ENCODE data around the gene POLR3C. TPM values are rescaled to one million over a fixed set of nuclear protein-coding genes. Genes with fewer than 3 reads are reported as not detected.
"Not testable (repeated sequence)": the region's sequence is repeated elsewhere in the genome, so short reads cannot be mapped to it uniquely, and the experiment has no call there.

Gene POLR3C, protein sequence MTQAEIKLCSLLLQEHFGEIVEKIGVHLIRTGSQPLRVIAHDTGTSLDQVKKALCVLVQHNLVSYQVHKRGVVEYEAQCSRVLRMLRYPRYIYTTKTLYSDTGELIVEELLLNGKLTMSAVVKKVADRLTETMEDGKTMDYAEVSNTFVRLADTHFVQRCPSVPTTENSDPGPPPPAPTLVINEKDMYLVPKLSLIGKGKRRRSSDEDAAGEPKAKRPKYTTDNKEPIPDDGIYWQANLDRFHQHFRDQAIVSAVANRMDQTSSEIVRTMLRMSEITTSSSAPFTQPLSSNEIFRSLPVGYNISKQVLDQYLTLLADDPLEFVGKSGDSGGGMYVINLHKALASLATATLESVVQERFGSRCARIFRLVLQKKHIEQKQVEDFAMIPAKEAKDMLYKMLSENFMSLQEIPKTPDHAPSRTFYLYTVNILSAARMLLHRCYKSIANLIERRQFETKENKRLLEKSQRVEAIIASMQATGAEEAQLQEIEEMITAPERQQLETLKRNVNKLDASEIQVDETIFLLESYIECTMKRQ
- total RNA-seq (2014; rRNA removed) = 36.5 and 43.6 TPM in 2 replicates
- polyA plus RNA-seq (2012) = 32.1 TPM

DNA sequence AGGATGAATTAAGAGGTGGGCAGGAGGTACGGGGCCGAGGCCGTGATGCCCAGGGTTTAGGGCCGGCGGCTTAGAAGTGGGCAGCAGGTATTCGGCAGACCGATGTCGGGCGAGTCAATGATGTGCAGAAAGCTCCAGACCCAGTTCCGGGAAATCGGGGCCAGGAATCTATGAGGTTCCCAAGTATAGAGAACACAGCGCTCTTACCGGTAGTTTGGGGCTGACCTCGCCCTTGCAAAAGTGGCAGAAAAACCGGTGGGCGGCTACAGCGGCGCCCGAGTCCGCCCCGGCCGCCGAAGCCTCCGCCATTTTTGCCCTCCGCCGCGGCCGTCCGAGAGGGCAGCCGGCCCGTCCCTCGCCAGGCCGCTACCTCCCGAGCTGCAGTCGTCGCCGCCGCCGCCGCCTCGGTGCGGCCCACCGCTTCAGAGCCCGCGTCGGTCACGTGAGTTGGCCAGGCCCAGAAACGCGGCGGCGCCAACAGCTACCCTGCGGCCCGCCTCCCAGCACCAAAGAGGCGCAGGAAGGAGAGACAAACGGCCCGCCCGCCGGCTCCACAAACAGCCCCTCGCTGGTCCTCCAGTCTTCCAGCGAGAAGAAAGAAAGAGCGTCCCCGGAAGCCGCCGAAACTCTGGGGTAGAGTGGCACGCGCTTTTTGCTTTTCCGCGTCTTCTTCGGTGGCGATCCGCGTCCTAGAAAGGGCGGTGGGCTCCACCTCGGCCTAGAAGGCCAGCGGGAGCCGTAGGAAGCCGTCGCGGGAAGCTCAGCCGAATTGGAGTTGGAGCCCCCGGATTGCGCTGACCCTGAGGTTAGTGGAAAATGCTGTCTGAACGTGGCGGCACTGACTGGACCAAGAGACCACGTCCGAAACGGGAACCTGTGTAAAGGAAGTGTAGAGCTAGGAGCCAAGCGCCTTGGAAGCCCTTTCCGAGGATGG is at the start of gene POLR3C, which contains the start of gene RNF115:
POLR3C (plus strand) TSS at position 636 of the 934 bp plus-strand sequence. CDS start 1,577 bp downstream, outside the sequence.
RNF115 (minus strand) TSS at position 531 of the 934 bp plus-strand sequence; CDS start at position 309, 222 bp downstream.
- DNase-seq (ENCODE audit: low read depth) = peak; percentile 91

DNA sequence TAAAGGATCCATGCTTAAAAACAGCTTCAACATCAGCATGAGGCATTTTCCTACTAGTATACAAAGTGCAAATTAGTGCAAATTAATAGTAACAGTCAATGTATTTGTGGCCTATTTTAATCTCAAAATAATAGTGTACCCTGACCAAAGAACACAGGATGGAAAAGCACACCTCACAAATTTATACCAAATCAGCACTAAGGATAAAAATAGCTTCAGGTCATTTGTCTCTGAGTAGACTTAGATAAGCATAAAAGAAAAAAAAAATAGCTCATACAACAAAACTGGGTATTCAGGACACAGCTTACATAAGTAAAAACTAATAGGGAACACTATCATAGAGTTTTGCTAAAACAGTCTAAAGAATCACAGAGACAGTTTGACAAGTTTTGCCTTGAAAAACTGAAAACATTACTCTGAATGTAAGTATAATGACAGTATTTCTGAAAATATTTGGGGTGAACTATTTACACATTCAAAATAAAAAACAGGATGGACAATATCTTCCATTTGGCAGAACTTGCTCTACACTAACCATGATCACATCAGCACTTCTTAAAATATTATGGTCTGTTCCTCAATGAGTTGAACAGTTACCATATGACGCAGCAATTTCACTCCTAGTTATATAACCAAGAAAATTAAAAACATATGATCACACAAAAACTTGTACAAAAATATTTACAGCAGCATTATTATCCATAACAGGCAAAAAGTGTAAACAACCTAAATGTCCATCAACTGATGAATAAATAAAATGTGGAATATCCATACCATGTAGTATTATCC is 46.4 kb upstream of the POLR3C start:
- no peak for DNase-seq (ENCODE audit: low read depth)

DNA sequence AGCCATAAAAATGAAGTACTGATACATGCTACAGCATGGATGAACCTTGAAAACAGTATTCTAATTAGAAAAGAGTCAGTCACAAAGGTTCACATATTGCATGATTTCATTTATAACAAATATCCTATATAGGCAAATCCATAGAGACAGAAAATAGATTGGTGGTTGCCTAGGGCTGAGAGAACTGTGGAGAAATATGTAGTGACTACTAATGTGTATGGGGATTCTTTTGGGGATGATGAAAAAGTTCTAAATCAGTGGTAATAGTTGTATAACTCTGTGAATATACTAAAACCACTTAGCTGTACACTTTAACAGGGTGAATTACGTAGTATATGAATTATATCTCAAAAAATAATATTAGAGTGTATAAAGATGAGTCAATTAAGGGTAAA is 45.9 kb upstream of the POLR3C start:
- DNase-seq (ENCODE audit: low read depth) = no peak

DNA sequence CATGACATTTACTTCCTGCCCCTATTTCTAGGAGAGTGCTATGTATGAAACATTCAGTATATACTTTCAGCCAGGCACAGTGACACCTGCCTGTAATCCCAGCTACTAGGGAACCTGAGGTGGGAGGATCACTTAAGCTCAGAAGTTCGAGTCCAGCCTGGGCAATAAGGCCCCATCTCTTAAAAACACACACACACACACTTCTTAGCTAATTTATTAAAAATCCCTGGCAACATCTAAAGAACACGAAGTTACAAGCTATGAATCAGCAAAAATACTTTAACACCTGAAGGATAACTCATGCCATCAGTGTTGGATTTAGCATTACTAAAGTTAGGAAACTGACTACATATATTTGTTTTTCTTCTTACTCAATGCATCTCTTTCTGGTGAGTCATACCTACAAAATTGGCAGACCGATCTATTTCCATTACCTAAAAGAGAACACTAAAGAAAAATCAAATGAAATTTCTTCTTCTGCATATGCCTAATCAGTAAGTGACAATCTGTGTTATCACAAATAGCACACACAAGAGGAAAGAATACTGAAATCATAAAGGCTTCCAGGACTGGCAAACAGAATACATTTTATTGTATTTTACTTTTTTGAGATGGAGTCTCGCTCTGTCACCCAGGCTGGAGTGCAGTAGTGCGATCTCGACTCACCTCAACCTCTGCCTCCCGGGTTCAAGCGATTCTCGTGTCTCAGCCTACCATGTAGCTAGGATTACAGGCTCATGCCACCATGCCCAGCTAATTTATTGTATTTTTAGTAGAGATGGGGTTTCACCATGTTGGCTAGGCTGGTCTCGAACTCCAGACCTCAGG is 41.5 kb upstream of the POLR3C start:
- peak; percentile 83 for DNase-seq (ENCODE audit: low read depth)

DNA sequence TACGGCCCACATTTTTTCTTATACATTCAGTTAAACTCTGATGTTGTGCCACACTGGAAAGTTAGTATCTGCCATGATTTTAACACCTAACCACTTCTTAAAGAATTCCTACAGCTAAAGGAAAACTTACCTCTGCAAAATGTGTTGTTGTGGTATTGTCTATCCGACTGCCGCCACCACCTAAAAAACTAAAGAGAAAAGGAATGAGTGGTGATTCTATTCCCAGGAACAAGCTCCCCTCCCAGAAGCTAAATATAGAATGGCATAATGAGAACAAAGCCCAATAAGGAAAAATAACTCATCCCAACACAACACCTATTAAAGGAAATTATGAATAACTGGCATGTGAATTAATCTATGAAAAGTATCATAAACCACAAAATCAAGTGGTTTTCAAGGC is 39.6 kb upstream of the POLR3C start:
- no peak for DNase-seq (ENCODE audit: low read depth)

DNA sequence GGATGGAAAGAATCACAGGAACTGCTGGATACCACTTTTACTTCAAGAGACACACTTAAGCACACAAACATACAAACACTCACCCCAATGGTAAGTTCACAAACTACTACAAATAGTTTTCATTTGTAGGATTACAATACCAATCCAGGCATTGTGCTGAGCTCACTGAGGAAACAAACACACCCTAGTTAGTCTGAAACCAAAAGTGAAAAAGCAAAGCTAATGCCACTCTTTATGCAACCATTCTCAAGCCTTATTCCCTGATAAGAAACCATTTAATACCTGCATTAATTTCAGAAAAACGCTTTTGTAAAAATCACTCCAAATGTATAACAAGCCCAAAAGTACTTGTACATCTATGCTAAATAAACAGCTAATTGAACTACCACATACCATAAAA is 38.5 kb upstream of the POLR3C start:
- DNase-seq (ENCODE audit: low read depth) = no peak

DNA sequence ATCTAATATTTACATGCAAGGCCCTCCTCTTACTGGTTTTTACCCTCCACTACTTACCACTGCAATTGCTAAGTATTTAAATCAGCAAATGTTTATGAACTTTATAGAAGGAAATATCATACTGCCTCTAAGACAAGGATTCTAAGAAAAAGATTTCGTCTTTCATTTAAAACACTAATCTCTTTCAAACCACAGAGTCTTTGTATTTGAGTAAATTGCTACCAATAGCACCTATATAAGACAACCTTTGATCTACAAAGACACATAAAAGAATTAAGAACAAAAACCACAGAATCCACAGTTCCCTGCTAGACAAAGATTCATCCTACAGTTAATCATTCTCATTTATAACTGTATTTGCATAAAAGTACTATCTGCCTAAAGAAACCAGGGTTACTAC is 37.7 kb upstream of the POLR3C start:
- no peak for DNase-seq (ENCODE audit: low read depth)

DNA sequence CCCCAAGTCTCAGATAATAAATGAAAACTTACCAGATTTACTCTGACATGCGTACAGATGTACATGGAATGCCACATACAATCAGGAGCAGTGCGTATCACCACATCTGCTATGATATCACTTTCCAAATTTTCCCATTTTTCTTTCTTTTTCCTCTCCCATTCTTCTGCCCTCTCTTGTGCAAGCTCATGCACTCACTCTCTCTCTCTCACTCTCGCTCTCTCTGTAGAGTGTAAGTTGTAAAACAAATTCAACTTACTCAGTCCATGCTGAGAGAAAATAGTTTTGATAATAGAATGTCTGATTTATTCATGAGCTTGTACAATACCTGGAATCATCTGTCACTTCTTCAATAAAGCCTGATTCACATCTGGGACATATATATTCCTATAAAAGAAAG is 35.4 kb upstream of the POLR3C start:
- DNase-seq (ENCODE audit: low read depth) = no peak

DNA sequence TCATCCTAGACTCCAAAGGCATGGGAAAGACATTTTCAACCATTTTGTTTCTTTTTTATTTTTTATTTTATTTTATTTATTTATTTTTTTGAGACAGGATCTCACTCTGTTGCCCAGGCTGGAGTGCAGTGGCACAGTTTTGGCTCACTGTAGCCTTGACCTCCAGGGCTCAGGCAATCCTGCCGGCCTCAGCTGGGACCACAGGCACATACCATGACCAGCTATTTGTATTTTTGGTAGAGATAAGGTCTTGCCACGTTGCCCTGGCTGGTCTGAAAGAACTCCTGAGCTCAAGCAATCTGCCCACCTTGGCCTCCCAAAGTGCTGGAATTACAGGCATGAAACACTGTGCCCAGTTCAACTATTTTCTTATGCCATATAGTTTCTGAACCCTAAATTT is 32.1 kb upstream of the POLR3C start:
- DNase-seq (ENCODE audit: low read depth) = not testable (repeated sequence)

DNA sequence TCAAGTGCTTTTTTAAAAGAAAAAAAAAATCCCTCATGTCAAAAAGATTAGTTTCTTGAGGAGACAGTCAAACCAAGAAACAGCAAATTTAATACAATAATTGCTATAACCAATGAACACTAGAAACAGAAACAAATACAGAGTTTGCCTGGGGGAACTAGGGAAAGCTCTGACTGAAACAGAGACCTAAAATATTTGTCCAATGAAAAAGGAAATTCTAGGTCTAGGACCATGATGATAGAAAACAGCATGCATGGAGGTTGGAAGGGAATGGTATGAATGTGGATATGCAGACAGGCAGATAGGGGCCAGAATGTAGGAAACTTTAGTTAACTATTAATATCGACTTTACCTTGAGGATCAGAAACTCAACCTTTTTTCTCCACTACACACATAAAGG is 31.5 kb upstream of the POLR3C start:
- no peak for DNase-seq (ENCODE audit: low read depth)

DNA sequence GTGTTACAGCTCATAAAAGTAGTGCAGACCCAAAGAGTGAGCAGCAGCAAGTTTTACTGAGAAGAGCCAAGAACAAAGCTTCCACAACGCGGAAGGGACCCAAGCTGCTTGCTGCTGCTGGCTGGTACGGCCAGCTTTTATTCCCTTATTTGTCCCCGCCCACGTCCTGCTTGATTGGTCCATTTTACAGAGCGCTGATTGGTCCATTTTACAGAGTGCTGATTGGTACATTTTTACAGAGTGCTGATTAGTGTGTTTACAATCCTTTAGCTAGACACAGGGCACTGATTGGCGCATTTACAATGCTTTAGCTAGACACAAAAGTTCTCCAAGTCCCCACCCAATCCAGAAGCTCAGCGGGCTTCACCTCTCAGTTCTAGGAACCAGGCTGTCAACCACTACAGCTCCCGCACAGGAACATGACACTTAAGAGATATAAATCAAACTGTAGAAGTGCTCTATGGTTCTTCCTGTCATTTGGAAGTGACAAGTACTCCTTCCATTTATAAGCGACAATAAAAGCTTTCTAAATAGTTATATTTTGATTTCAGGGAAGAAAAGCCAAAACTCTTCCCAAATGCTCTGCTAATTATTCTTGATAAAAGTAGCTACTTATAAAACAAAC is 28.6 kb upstream of the POLR3C start:
- DNase-seq (ENCODE audit: low read depth) = no peak

DNA sequence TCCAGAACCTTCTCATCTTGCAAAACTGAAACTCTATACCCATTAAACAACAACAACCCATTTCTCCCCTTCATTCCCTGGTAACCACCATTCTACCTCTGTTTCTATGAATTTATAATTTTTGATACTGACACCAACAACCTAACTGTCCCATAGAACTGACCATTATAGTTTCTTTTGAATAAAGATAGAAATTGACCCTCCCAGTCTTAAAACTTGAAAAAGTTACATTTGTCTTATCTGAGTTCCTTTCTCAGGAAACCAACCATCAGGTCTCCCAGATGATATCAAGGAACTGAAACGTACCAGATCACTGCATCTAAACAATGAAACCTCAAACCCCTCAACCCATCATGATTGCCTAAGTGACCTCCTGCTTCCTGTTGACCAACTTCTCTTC is 27.2 kb upstream of the POLR3C start:
- DNase-seq (ENCODE audit: low read depth) = no peak

DNA sequence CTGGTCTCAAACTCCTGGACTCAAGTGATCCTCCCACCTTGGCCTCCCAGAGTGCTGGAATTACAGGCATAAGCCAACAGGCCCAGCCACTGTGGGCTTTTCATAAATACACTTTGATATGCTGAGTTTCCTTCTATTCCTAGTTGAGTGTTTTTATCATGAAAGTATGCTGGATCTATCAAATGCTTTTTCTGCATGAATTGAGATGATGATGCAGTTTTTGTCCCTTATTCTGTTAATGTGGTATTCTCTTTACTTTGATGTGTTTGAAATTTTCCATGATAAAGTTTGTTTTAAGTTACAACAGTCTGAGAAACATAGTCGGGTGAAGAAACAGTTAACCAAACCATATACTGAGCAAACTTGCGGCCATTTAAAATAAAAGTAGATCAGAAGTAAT is 24.2 kb upstream of the POLR3C start:
- DNase-seq (ENCODE audit: low read depth) = no peak

DNA sequence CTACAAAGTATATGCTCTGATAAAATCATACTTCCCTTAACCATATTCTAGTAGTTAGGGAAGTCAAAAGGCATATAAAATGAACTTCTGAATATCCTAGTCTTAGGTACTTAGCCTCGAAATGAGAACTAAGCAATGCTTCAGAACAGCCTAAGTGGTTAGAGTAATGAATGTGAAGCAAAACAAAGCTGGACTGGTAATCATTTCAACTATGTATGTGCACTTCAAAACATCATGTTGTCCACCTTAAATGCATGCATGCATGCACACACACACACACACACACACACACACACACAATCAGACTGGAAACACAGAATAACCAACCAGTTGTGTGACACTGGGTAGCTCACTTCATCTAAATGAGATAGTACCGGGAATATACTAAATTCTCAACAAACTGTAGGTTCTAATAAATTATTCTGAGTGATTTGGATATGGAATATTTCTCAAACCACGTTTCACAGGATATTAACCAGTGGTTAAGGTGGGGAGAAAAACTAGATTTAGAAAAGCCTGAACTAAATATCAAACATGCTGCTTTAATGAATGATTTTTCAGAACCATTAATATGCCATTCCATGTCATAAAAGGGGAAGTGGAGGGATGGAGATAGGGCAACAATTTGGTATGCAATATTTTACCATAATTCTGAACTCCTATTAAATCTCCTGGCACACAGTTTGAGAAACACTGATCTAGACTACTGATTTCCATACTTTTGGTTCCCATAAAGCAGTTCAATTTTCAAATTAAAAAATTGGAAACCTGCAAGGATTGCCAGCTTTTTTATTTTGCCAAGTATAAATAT is 19.6 kb upstream of the POLR3C start:
- DNase-seq (ENCODE audit: low read depth) = no peak

DNA sequence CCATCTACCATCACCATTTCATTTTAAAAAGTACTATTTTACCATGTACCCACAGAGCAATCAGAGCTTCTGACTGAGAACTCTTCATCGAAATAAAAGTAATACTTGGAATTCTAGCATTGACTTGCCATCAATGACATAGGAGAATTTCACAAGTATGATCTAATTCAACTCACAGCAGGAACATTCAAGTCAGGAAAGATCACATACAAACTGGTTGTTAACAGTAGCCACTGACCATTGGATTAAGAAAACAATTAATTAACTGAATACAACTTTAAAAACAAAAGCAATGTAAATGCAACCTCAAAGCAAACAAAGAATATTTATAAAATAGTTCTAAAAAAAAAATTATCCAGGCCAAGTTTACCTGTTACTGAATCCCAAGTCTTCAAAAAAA is 18.9 kb upstream of the POLR3C start:
- DNase-seq (ENCODE audit: low read depth) = peak; percentile 7

DNA sequence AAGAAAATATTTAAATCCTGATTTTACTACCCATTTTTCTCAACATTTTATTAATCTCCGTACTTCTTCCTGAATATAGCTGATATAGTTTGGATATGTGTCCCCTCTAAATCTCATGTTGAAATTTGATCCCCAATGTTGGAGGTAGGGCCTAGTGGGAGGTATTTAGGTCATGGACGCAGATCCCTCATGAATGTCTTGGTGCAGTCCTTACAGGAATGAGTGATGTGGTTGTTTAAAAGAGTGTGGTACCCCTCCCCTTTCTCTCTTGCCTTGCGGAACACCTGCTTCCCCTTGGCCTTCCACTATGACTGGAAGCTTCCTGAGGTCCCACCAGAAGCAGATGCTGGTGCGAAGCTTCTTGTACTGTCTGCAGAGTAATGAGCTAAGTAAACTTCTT is 17.6 kb upstream of the POLR3C start:
- no peak for DNase-seq (ENCODE audit: low read depth)

DNA sequence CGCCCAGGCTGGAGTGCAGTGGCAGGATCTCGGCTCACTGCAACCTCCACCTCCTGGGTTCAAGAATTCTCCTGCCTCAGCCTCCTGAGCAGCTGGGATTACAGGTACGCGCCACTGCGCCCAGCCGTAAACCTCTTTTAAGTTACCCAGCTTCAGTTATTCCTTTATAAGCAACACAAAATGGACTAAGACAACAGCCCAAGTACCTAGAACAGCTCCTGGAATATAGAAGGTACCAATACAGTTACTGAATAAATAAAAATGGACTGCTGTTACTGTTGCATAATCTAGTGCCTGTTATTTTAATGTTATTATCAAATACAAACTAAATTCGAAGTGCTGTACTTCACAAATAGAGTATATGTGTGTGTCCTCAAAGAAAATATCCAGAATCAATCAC is 17.2 kb upstream of the POLR3C start:
- no peak for DNase-seq (ENCODE audit: low read depth)

DNA sequence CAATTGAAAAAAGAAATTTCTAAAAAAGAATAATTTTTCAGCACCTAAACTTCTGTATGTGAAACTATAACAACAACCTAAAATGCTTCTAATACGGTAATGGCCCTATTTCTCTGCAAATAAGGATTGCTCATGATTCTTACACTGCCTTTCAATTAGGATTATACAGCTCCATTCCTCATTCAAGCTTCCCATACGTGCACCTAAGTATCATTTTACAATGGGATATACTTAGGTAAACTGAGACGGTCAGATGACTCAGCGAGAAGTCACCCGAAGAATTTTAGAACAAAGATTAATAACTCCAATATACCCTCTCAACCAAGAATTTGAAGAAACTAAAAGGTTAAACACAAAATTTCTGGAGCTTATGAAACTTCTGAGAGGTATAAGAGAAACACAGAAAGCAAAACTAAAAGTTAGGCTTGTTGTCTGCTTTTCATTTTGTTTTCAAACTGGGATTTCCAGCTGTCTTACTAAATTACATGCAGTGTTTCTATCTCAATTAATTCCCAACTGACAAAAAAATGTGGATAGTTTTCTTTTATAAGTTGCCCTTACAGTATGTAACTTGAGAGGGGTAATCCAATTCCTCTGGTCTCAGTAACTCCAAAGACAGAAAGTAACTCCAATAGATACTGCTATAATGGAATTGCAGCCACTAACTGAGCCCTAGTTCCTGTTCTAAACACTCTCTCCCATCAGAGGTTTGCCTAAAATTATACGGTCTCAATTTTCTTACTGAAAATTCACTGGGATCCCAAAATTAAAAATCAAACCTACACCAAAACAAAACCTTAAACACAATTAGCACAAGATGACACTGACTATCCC is 10.8 kb upstream of the POLR3C start:
- DNase-seq (ENCODE audit: low read depth) = peak; percentile 8
